GM19035 (cell line): ENCODE results near the gene NEK7.

Source experiments
- ATAC-seq: cut with Tn5 transposase; IDR thresholded peaks from one replicate; pipeline ENCODE4 v1.9.1; 2021; ENCODE audit not compliant: unreplicated experiment

NEK7 gene

GRCh38 chr1:198253259-198253658, 96.5 kb downstream of the NEK7 start:
- ATAC-seq, result peak; percentile 80

- ATAC-seq, result peak; percentile 97
These were observed 96.9 kb downstream of the NEK7 start for GRCh38 chr1:198253668-198254067.

- ATAC-seq, result no peak
These were observed 97.7 kb downstream of the NEK7 start for GRCh38 chr1:198254521-198254920.

- no peak for ATAC-seq
These were observed 98.2 kb downstream of the NEK7 start for GRCh38 chr1:198254948-198255347.

DNA sequence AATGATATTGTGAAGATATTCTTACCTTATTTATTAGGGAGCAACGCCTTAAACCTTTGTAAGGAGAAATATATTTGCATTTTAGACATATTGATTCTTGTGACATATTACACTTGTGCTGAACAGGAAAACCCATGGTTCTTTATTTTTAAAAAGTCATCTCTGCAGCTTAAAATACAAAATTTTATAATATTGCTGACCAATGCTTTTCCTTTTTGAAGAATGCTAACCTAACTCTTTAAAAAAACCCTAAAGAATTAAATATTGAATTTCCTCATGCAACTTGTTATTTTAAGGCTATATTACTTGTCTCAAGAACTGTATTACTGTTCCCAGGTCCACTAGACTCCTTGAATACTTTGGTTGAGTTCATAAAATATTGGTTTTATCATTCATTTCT, 99.0 kb downstream of the NEK7 start:
- ATAC-seq, result no peak

GRCh38 chr1:198258491-198258890, 101.7 kb downstream of the NEK7 start:
- ATAC-seq, result peak; percentile 34

- no peak for ATAC-seq
These were observed 102.7 kb downstream of the NEK7 start for GRCh38 chr1:198259333-198260074.

DNA sequence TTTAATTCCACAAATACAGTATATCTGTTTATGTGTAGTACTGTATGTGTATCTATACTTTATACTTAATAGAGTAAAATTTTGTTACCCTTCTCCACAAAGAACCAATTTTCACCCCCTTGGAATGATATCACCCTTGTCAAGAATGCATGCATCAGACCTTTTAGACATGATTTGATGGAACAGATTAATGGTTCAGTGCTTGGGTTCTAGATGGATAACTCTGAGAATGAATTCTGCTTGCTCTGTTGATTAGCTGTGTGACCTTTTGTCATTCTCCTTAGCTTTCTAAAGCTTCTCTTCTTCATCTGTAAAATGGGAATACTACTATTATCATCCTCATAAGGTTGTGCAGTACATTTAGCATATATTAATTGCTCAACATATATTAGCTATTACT, 105.1 kb downstream of the NEK7 start:
- no peak for ATAC-seq

DNA sequence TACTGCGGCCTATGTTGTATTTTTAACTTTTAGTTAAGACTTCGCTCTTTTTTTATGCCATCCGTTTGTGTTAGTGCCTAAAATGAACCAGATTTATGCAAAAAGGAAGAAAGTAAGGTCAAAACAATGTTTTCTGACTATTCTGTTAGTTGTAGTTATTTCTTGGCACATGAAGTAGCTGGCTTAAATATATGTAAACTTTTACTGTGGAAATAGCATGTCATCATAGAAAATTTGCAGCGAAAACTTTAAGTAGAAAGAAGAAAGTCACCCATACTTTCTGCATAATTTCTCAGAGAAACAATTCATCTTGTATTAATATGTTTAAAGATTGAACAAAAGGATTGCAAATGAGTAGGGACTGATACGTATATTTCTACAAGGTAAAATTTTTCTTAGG, 106.4 kb downstream of the NEK7 start:
- no peak for ATAC-seq

DNA sequence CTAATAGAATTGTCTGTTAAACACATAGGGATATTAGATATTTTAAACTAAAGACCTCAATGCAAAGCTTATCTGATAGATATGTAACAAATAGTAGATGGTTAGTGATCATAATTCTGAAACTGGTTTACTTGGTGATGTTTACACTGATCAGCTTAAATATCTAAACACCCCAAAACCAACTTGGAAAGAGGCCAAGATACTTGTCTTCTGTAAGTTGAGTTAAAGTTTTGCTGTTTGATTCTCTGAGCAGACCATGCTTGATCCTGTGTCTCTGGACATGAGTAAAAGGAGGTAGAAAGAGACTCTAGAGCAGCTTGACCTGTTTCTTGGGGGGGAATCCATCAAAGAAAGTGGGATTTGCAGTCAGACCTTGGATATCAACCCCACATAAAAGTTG, 107.5 kb downstream of the NEK7 start:
- ATAC-seq, result no peak

DNA sequence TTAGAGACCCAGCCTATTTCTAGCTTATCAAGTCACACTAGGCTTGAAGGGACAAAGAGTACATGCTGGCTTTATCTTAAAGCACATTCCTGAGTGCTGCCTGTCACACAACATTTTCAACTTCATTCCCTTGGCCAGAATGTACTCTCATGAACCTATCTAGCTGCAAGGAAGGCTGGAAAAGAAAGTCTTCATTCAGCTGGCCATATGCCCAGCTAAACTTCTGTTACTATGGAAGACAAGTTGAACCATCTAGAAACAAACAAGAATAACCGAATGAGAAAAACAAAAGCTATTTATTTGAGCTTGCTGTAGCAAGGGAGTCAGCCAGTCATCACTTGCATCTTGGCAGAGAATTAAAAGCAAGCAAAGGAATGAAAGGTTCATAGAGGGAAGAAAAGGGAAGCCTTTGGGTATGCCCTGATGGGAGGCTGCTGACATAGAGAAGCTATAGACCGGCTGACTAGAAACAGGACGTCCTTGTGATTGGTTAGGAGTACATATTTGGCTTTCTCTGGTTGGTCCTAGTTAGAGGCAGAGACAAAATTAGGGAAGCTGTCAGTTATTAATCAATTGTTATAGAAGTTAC, 108.4 kb downstream of the NEK7 start:
- ATAC-seq, result no peak

DNA sequence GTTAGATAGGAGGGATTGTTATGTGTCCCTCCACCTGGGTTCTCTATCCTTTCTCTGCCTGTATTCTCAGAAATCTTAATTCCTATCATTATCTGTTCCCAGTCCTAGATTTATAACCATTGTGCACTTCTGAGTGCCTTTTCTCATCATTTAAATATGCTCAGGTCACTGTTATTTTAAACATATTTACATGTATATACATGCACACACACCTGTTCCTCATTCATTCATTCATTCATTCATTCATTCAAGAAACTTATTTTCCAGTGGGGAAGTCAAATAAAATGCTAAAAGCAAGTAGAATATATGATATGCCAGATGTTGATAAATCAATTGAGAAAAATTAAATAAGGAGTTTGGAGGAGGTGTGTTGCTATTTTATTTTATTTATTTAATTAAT, 110.3 kb downstream of the NEK7 start:
- ATAC-seq, result no peak

- no peak for ATAC-seq
These were observed 111.1 kb downstream of the NEK7 start for GRCh38 chr1:198267921-198268320.

GRCh38 chr1:198268784-198269645, 112.2 kb downstream of the NEK7 start:
- no peak for ATAC-seq

GRCh38 chr1:198269646-198269940, 112.8 kb downstream of the NEK7 start:
- no peak for ATAC-seq

- ATAC-seq, result no peak
These were observed 113.6 kb downstream of the NEK7 start for GRCh38 chr1:198270273-198270828.

DNA sequence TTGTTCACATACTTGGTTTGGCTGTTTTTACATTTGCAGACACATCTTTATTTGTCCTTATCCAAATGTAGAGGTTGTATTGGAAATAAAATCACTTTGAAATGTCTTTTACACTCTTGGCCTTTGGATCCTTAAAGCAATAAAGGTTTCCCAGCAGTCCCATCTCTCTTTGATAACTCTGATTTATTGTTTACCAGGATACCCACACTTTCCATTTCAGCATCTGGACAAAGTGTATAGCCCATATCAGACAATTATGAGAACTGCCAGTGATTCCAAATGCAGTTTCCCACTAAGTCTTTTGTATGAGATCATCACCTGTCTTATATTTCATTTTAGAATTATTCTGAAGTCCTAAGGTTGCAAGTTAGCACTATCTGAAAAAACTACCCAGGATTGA, 114.7 kb downstream of the NEK7 start:
- ATAC-seq, result no peak

DNA sequence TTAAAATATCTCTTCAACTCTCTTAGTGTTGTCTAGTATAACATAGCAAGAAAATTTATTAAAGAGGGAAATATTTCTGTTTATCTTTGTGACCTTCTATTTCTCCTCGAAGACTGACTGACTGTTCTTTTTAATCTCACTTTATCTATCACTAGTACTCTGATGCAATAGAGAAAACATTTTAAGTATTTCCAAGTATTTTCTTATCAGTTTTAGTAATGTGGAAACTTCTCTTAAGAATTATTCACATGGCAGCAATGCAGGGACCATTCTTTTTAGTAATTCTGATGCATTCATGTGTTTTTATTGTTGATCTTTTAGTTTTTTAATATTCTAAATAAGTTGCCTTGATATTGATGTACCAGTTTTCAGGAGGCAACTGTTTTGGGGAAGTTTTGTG, 115.7 kb downstream of the NEK7 start:
- ATAC-seq, result no peak

GRCh38 chr1:198273748-198274295, 117.0 kb downstream of the NEK7 start:
- ATAC-seq, result no peak

- ATAC-seq, result no peak
These were observed 118.8 kb downstream of the NEK7 start for GRCh38 chr1:198275597-198275996.

GRCh38 chr1:198276241-198276640, 119.4 kb downstream of the NEK7 start:
- ATAC-seq, result no peak

GRCh38 chr1:198278943-198279342, 122.1 kb downstream of the NEK7 start:
- no peak for ATAC-seq
